ENCODE results near the gene SLC10A7. TPM values are rescaled to one million over a fixed set of nuclear protein-coding genes. Genes with fewer than 3 reads are reported as not detected.

Gene SLC10A7
- total and polyA plus RNA-seq, 2 of the 8 experiments (the other 6 are each of a cell fraction or from before 2014, with no cell fraction given), result 2.5 to 2.9 TPM

DNA sequence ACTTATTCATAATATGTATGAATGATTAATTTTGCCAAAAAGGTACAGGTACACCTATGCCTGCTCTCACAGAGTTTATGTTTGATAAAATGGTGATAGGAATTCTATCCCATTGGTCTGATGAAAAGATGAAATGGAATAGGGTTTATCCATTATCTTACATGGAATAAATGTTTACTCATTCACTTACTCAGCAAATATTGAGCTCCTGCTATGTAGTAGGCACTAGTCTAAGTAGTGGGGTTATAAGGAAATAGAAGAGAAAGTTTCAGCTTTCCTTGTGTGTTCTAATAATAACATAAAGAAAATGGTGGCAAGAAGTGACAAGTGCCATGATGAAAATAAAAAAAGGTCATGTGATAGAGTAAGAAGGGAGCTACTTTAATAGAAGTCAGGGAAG is 12.4 kb upstream of the SLC10A7 start:
- Histone ChIP-seq H2BK12ac (ENCODE audit: low read depth, low read length) (no peak overlapping the region), H3K79me1 (ENCODE audit: low read depth, low read length) (no peaks in the 10 kb centered on the region), H3K27me3 (replicated peaks in 1 of 4; ENCODE audit: control insufficient read depth in 3 of 4, extremely low read depth in 1 of 4, insufficient read depth in 3 of 4, low read length in 3 of 4) (no peaks in the 10 kb centered on the region), H3K27ac (ENCODE audit: low read depth, low read length) (no peak overlapping the region), H3K14ac (ENCODE audit: insufficient read length) (no peak overlapping the region), H3K4me2 (ENCODE audit: insufficient read depth in 1 of 2, low read depth in 2 of 2, low read length in 2 of 2) (no peak overlapping the region), H4K5ac (ENCODE audit: insufficient read length, low read depth, low read length) (no peak overlapping the region), H3K79me2 (ENCODE audit: control insufficient read depth in 1 of 2, insufficient read depth in 2 of 2, low read length in 2 of 2) (no peaks in the 10 kb centered on the region), H2BK120ac (replicated peaks; ENCODE audit: low read depth, low read length) (no peak overlapping the region), H3K56ac (replicated peaks; ENCODE audit: insufficient read length, low read depth, low read length) (no peak overlapping the region), H4K8ac (ENCODE audit: extremely low read depth, insufficient read depth, low read length) (no peak overlapping the region), H2BK15ac (ENCODE audit: low read length) (no peak overlapping the region), H2BK20ac (ENCODE audit: low read length) (no peak overlapping the region), H3K4ac (replicated peaks; ENCODE audit: insufficient read length, low read depth, low read length) (no peak overlapping the region), H3K4me1 (replicated peaks in 1 of 4; ENCODE audit: control insufficient read depth in 3 of 4, insufficient read depth in 4 of 4, low read length in 3 of 4) (no peaks in the 10 kb centered on the region), H3K23me2 (ENCODE audit: low read depth, low read length) (no peaks in the 10 kb centered on the region), H4K91ac (replicated peaks; ENCODE audit: insufficient read length, low read length) (no peak overlapping the region), H3K9me3 (ENCODE audit: insufficient read depth in 2 of 2, low read depth in 1 of 2, low read length in 1 of 2) (no peaks in the 10 kb centered on the region), H3K9ac (replicated peaks in 1 of 4; ENCODE audit: extremely low read depth in 1 of 4, low read depth in 3 of 4, low read length in 3 of 4) (no peak overlapping the region), H3K36me3 (ENCODE audit: control insufficient read depth in 2 of 4, insufficient read depth in 4 of 4, low read length in 3 of 4) (no peaks in the 10 kb centered on the region), H3K23ac (ENCODE audit: insufficient read length) (no peak overlapping the region), H2AFZ (ENCODE audit: low read length) (no peak overlapping the region), H2AK5ac (ENCODE audit: low read depth, low read length) (no peak overlapping the region), H4K20me1 (replicated peaks in 1 of 2; ENCODE audit: control insufficient read depth in 1 of 2, insufficient read depth in 2 of 2, low read length in 2 of 2) (no peaks in the 10 kb centered on the region), H2BK5ac (ENCODE audit: low read depth, low read length) (no peak overlapping the region), H3K4me3 (ENCODE audit: extremely low read depth in 1 of 4, insufficient read depth in 2 of 4, low read depth in 3 of 4, low read length in 4 of 4) (no peak overlapping the region), H3K18ac (ENCODE audit: extremely low read depth, low read length) (no peak overlapping the region)
- no peak for FAIRE-seq
- no peak for DNase-seq (ENCODE audit: low read depth in 1 of 2, low spot score in 2 of 2)
- TF ChIP-seq EP300 (IDR thresholded peaks at IDR 0.05; ENCODE audit: borderline replicate concordance in 1 of 2, low read depth in 2 of 2, low read length in 2 of 2), result no peak
- no peak for TF ChIP-seq YY1 (IDR thresholded peaks at IDR 0.05; ENCODE audit: low read depth, low read length)
- TF ChIP-seq, protein P1, sequence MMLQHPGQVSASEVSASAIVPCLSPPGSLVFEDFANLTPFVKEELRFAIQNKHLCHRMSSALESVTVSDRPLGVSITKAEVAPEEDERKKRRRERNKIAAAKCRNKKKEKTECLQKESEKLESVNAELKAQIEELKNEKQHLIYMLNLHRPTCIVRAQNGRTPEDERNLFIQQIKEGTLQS (IDR thresholded peaks at IDR 0.05; ENCODE audit: insufficient read depth, low read depth, low read length), result no peak
- no peak for TF ChIP-seq KDM5A (IDR thresholded peaks at IDR 0.05; ENCODE audit: low read length)
- TF ChIP-seq SRF (IDR thresholded peaks at IDR 0.05; ENCODE audit: low read depth, low read length), result no peak
- TF ChIP-seq USF2 (IDR thresholded peaks at IDR 0.05; ENCODE audit: low read length), result no peak
- TF ChIP-seq EGR1 (IDR thresholded peaks at IDR 0.05; ENCODE audit: borderline replicate concordance, low read depth, low read length), result no peak
- no peak for TF ChIP-seq SIN3A (conservative IDR thresholded peaks at IDR 0.05 in 1 of 2, IDR thresholded peaks at IDR 0.05 in 1 of 2; ENCODE audit: low read depth in 1 of 2, low read length in 2 of 2)
- TF ChIP-seq TEAD4 (IDR thresholded peaks at IDR 0.05; ENCODE audit: low read depth, low read length), result no peak
- TF ChIP-seq TCF12 (IDR thresholded peaks at IDR 0.05; ENCODE audit: low read depth, low read length), result no peak
- ChIA-PET POLR2A (ENCODE audit: partially characterized antibody) (no interaction called here), CTCF (ENCODE audit: partially characterized antibody) (interaction anchor here (0.6 kb wide), 2 partner anchors 239 to 284 kb away, joined by 3 read pairs; no protein-coding TSS in a partner anchor)
